ENCODE results near the gene ABCC6.

DNA sequence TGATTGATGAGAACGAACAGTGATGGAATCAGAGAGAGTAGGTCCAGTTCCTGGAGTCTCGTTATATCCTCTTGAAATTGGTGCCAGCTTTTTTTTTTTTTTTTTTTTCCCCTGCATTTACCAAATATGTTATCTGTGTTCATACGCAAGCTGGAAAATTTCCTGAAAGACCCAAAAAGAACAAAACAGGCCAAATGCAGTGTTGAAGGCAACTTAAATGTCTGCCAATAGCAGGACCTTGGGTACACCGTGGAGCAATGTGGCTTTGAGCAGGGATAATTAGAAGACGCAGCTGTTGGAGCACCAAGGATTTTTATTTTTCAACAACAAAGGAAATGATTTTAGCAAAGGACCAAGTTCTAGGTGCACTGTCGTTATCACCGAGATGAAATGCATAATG lies 105.0 kb downstream of the ABCC6 start:
- no peak for TF ChIP-seq EZH2phosphoT487 (IDR thresholded peaks at IDR 0.05; ENCODE audit: borderline replicate concordance, low read depth, low read length)
- no peak for TF ChIP-seq CTCF (conservative IDR thresholded peaks at IDR 0.05; ENCODE audit: low read length)
